K562 (cell line): ENCODE data around the gene RACGAP1. TPM values are rescaled to one million over a fixed set of nuclear protein-coding genes. Genes with fewer than 3 reads are reported as not detected.

ENCODE experiments used
- ATAC-seq: fragments of 200-7000 bp; cut with Tn5 transposase; 3 replicates; pipeline ENCODE4 v1.9.1; 2020; ENCODE audit warnings: moderate library complexity
- BruUV-seq: library from RNA; stranded (reverse); fragments of 400-500 nt; replicated peaks from 2 replicates; lab custom pipeline; 2021; lab: Mats Ljungman, UMichigan
- CTCF ChIA-PET: fragments of 300-600 bp; formaldehyde crosslinking; extraction: SDS; loops from one replicate; lab custom pipeline; 2021; ENCODE audit warnings: low intra/inter-chr PET ratio; lab: Yijun Ruan, JAX
- POLR2A ChIA-PET: fragments of 300-600, 350-650 bp; sonication (Branson Sonifier 250); formaldehyde crosslinking; extraction: SDS; loops from one replicate; lab custom pipeline; 2021; ENCODE audit warnings: antibody characterized with exemption, inconsistent platforms; lab: Yijun Ruan, JAX
- DNase-seq, 4 experiments: peaks; one replicate each; pipeline versions ENCODE4 v3.0.0 to v3.0.0-alpha.2; 2011 to 2018; ENCODE audit warnings: low spot score in 3 of 4, mixed read lengths in 3 of 4; ENCODE audit errors: extremely low read depth in 1 of 4
- FAIRE-seq: peaks from 2 replicates; lab custom pipeline; 2011; peaks lifted over from hg19 to GRCh38; lab: Jason Lieb, UNC
- H2AFZ ChIP-seq: 2 replicates; pipeline ENCODE4 v1.6.0; 2011; ENCODE audit warnings: low read depth, low read length, control low read depth, inconsistent platforms
- H3K27ac ChIP-seq: fragments of 200-600 bp; 3 replicates; pipeline ENCODE4 v1.8.0; 2011; ENCODE audit warnings: low read depth, mild to moderate bottlenecking, control low read depth, inconsistent platforms, low read length, moderate library complexity, mixed read lengths; ENCODE audit errors: extremely low read depth
- H3K27me3 ChIP-seq, 2 experiments: fragments of 300-600 bp in 1 of 2; 2 replicates in 1 of 2; 3 replicates in 1 of 2; pipeline versions ENCODE4 v1.6.0 to v1.8.0; 2011; ENCODE audit warnings: inconsistent platforms in 2 of 2, low read length in 2 of 2, mild to moderate bottlenecking in 1 of 2, mixed read lengths in 1 of 2, moderate library complexity in 1 of 2; ENCODE audit not compliant: control insufficient read depth in 2 of 2, insufficient read depth in 2 of 2
- H3K36me3 ChIP-seq: fragments of 300-600 bp; 3 replicates; pipeline ENCODE4 v1.8.0; 2011; ENCODE audit warnings: mild to moderate bottlenecking, low read length, inconsistent platforms; ENCODE audit not compliant: control insufficient read depth, insufficient read depth
- H3K4me1 ChIP-seq, 2 experiments: fragments of 200-600 bp in 1 of 2; replicated peaks in 1 of 2; 2 replicates in 1 of 2; 3 replicates in 1 of 2; pipeline versions ENCODE4 v1.5.1 to v1.8.0; 2011; ENCODE audit warnings: inconsistent platforms in 2 of 2, low read length in 2 of 2, mild to moderate bottlenecking in 1 of 2, mixed read lengths in 1 of 2, moderate library complexity in 1 of 2; ENCODE audit not compliant: control insufficient read depth in 2 of 2, insufficient read depth in 2 of 2
- H3K4me2 ChIP-seq: 2 replicates; pipeline ENCODE4 v1.6.1; 2011; ENCODE audit warnings: low read length, control low read depth, inconsistent platforms, mixed read lengths; ENCODE audit not compliant: insufficient read depth
- H3K4me3 ChIP-seq: fragments of 200-600 bp; sonication (generic), shearing (Covaris generic); 2 replicates; pipeline ENCODE4 v1.5.1; 2016; ENCODE audit warnings: control low read depth, inconsistent platforms
- H3K79me2 ChIP-seq: fragments of 200-600 bp; 3 replicates; pipeline ENCODE4 v1.8.0; 2011; ENCODE audit warnings: low read length, inconsistent platforms; ENCODE audit not compliant: control insufficient read depth, insufficient read depth
- H3K9ac ChIP-seq, 2 experiments: 2 replicates each; pipeline versions ENCODE4 v1.6.0 to v1.6.1; 2011; ENCODE audit warnings: low read depth in 2 of 2, low read length in 2 of 2, control low read depth in 1 of 2, inconsistent platforms in 1 of 2, mild to moderate bottlenecking in 1 of 2, mixed read lengths in 1 of 2; ENCODE audit not compliant: insufficient read depth in 1 of 2
- H3K9me1 ChIP-seq: one replicate; pipeline ENCODE4 v1.6.0; 2011; ENCODE audit warnings: inconsistent platforms, mild to moderate bottlenecking, low read length, moderate library complexity; ENCODE audit not compliant: control insufficient read depth, insufficient read depth
- H3K9me3 ChIP-seq: replicated peaks from 2 replicates; pipeline ENCODE4 v1.5.1; 2011; ENCODE audit warnings: low read depth, low read length, inconsistent platforms; ENCODE audit not compliant: control insufficient read depth, insufficient read depth
- H4K20me1 ChIP-seq: replicated peaks from 2 replicates; pipeline ENCODE4 v1.6.1; 2011; ENCODE audit warnings: low read length, inconsistent platforms, mixed read lengths; ENCODE audit not compliant: control insufficient read depth, insufficient read depth
- BCL6 ChIP-seq: fragments of 250-450 bp; sonication (Bioruptor Pico); IDR thresholded peaks from 2 replicates; pipeline ENCODE4 v1.4.0; 2020
- BRF1 ChIP-seq: IDR thresholded peaks from 3 replicates; pipeline ENCODE4 v1.6.1; 2011; ENCODE audit warnings: borderline replicate concordance, mild to moderate bottlenecking; ENCODE audit not compliant: insufficient read length; ENCODE audit errors: extremely low read depth
- CBFB ChIP-seq: sonication (generic); formaldehyde crosslinking; IDR thresholded peaks from 2 replicates; pipeline ENCODE4 v1.4.0; 2020; ENCODE audit warnings: mild to moderate bottlenecking, missing genetic modification reagents
- E2F3 ChIP-seq: fragments of 250-450 bp; sonication (Bioruptor Pico); IDR thresholded peaks from 2 replicates; pipeline ENCODE4 v1.4.0; 2020; ENCODE audit warnings: mild to moderate bottlenecking
- HOXB6 ChIP-seq: fragments of 250-450 bp; sonication (Bioruptor Pico); IDR thresholded peaks from 2 replicates; pipeline ENCODE4 v1.5.1; 2022; ENCODE audit warnings: mild to moderate bottlenecking, borderline replicate concordance
- JUND ChIP-seq, 2 experiments: IDR thresholded peaks; 2 replicates in 1 of 2; 3 replicates in 1 of 2; pipeline ENCODE4 v1.6.1; 2011; ENCODE audit warnings: borderline replicate concordance in 2 of 2, low read depth in 2 of 2, low read length in 2 of 2, improper control_type of control experiment in 1 of 2, missing biosample characterization in 1 of 2, missing genetic modification characterization in 1 of 2, missing genetic modification reagents in 1 of 2
- MAFF ChIP-seq: IDR thresholded peaks from 2 replicates; pipeline ENCODE4 v1.6.1; 2012; ENCODE audit warnings: low read length, improper control_type of control experiment
- MXI1 ChIP-seq: IDR thresholded peaks from 2 replicates; pipeline ENCODE4 v1.6.1; 2011; ENCODE audit warnings: low read depth, mild to moderate bottlenecking, improper control_type of control experiment, low read length
- NONO ChIP-seq, 2 experiments: fragments of 200-400 bp in 1 of 2; fragments of 450-650 bp in 1 of 2; formaldehyde crosslinking in 1 of 2; IDR thresholded peaks; 2 replicates each; pipeline ENCODE4 v1.6.1; 2017; ENCODE audit warnings: low read depth in 2 of 2, mild to moderate bottlenecking in 2 of 2, moderate library complexity in 2 of 2, low read length in 1 of 2
- SNIP1 ChIP-seq: fragments of 450-650 bp; IDR thresholded peaks from 2 replicates; pipeline ENCODE4 v1.7.1; 2017; ENCODE audit warnings: low read depth, mild to moderate bottlenecking
- TEAD1 ChIP-seq, 2 experiments: fragments of 450-650 bp in 1 of 2; sonication (generic) in 1 of 2; formaldehyde crosslinking; IDR thresholded peaks; 2 replicates each; pipeline versions ENCODE4 v1.4.0 to v1.8.0; 2020 to 2022; ENCODE audit warnings: mild to moderate bottlenecking in 2 of 2, missing genetic modification reagents in 1 of 2
- ZNF445 ChIP-seq: fragments of 250-450 bp; sonication (Bioruptor Pico); IDR thresholded peaks from 2 replicates; pipeline ENCODE4 v1.4.0; 2020; ENCODE audit warnings: low read depth, mild to moderate bottlenecking, moderate library complexity
- WGBS: fragments of 100-300 bp; shearing (Covaris generic); methylation state at CpG from one replicate; pipeline ENCODE4 v1.1.6; 2016; ENCODE audit warnings: low coverage, mixed read lengths; ENCODE audit not compliant: insufficient coverage; ENCODE audit errors: missing lambda C conversion rate; 5-methylcytosine and 5-hydroxymethylcytosine counted together
- in situ Hi-C: fragments of 300-500 bp; cut with MboI; formaldehyde crosslinking; loops from 4 replicates; pipeline ENCODE4 v1.15.0; 2018; ENCODE audit warnings: inconsistent platforms, mixed read lengths
- intact Hi-C: fragments of 100-400 bp; cut with micrococcal nuclease; formaldehyde crosslinking; loops from 2 replicates; pipeline ENCODE4 v1.14.2; 2022
- polyA plus RNA-seq, 8 experiments: library from polyadenylated mRNA; depleted of rRNA in 4 of 8; stranded (reverse) in 5 of 8; unstranded in 3 of 8; fragments of >200 nt; fragmentation: Nextera tagmentation in 2 of 8; fragmentation: Illumina TruSeq in 1 of 8; extraction: Ambion mirVana in 2 of 8; extraction: Trizol in 1 of 8; gene quantifications; 2 replicates each; pipeline versions ENCODE4 v1.2.1 to v1.2.3, GENCODE V29; 2011 to 2014; ENCODE audit warnings: inconsistent platforms in 1 of 8, missing spikeins in 1 of 8
- total RNA-seq, 7 experiments: library from RNA; depleted of rRNA in 6 of 7; stranded (reverse); fragments of >200 nt in 6 of 7; fragmentation: Illumina TruSeq in 2 of 7; extraction: Trizol in 2 of 7; gene quantifications; 2 replicates each; pipeline versions ENCODE4 v1.2.1 to v1.2.3, GENCODE V29; 2011 to 2021; ENCODE audit warnings: low replicate concordance in 1 of 7
- TF ChIP-seq, protein P1 (sequence below), 2 experiments: fragments of 450-650 bp; IDR thresholded peaks; 2 replicates each; pipeline ENCODE4 v1.6.1; 2016; ENCODE audit warnings: mild to moderate bottlenecking in 2 of 2, borderline replicate concordance in 1 of 2, low read depth in 1 of 2, moderate library complexity in 1 of 2

RACGAP1 gene
- total and polyA plus RNA-seq, 9 of the 15 experiments (the other 6 are each of a cell fraction or from before 2014, with no cell fraction given): 56.4 to 92.9 (median 71.8) TPM

DNA sequence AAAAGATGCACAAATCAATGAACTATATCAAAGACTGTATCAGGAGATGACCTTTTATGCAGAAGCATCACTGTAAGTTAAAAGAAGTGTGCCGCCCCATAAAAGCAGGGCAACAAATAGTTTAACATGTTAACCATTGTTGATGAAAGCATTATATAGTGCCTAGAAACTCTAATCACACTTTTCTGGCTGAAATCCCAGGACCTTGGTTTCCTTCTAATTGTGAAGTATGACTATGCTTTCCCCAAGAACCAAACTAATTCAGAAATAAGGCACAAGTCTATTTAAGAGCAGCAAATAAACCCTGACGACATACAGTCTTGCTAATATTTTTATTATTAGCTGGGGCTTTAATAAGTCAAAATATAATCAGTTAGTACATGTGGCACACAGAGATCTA is 21.7 kb downstream of the RACGAP1 start:
- no peak overlapping the region for H3K4me3 ChIP-seq
- no peaks in the 10 kb centered on the region for H3K4me1 ChIP-seq
- CTCF ChIA-PET: no interaction called here
- H3K27me3 ChIP-seq: no peaks in the 10 kb centered on the region
- FAIRE-seq: no peak
- WGBS: 96% methylated on average over 2 of the region's 2 CpGs
- 0 out of 2 replicates have a peak, but pooled peaks cover 3% of the 10 kb centered on the region for H4K20me1 ChIP-seq
- in situ Hi-C loops: no loop called here
- peaks cover 86% of the 10 kb centered on the region for H3K36me3 ChIP-seq
- H2AFZ ChIP-seq: no peak overlapping the region
- no peak for ATAC-seq
- H3K27ac ChIP-seq: no peak overlapping the region
- BruUV-seq: no TSS peak
- no peaks in the 10 kb centered on the region for H3K9me3 ChIP-seq
- H3K9me1 ChIP-seq: no peaks in the 10 kb centered on the region
- POLR2A ChIA-PET: interaction anchor here (0.7 to 1.4 kb wide), 3 partner anchors 11 to 29 kb away, joined by 3 to 7 read pairs (median 4); no protein-coding TSS in a partner anchor
- intact Hi-C loops: no loop called here
- no peak overlapping the region for H3K4me2 ChIP-seq
- no peak for DNase-seq
- peaks cover 16% of the 10 kb centered on the region; the same call in 2 of the 3 replicates for H3K79me2 ChIP-seq
- no peak overlapping the region for H3K9ac ChIP-seq
- TF ChIP-seq BRF1: no peak
- no peak for TF ChIP-seq MXI1
- TF ChIP-seq, protein P1, sequence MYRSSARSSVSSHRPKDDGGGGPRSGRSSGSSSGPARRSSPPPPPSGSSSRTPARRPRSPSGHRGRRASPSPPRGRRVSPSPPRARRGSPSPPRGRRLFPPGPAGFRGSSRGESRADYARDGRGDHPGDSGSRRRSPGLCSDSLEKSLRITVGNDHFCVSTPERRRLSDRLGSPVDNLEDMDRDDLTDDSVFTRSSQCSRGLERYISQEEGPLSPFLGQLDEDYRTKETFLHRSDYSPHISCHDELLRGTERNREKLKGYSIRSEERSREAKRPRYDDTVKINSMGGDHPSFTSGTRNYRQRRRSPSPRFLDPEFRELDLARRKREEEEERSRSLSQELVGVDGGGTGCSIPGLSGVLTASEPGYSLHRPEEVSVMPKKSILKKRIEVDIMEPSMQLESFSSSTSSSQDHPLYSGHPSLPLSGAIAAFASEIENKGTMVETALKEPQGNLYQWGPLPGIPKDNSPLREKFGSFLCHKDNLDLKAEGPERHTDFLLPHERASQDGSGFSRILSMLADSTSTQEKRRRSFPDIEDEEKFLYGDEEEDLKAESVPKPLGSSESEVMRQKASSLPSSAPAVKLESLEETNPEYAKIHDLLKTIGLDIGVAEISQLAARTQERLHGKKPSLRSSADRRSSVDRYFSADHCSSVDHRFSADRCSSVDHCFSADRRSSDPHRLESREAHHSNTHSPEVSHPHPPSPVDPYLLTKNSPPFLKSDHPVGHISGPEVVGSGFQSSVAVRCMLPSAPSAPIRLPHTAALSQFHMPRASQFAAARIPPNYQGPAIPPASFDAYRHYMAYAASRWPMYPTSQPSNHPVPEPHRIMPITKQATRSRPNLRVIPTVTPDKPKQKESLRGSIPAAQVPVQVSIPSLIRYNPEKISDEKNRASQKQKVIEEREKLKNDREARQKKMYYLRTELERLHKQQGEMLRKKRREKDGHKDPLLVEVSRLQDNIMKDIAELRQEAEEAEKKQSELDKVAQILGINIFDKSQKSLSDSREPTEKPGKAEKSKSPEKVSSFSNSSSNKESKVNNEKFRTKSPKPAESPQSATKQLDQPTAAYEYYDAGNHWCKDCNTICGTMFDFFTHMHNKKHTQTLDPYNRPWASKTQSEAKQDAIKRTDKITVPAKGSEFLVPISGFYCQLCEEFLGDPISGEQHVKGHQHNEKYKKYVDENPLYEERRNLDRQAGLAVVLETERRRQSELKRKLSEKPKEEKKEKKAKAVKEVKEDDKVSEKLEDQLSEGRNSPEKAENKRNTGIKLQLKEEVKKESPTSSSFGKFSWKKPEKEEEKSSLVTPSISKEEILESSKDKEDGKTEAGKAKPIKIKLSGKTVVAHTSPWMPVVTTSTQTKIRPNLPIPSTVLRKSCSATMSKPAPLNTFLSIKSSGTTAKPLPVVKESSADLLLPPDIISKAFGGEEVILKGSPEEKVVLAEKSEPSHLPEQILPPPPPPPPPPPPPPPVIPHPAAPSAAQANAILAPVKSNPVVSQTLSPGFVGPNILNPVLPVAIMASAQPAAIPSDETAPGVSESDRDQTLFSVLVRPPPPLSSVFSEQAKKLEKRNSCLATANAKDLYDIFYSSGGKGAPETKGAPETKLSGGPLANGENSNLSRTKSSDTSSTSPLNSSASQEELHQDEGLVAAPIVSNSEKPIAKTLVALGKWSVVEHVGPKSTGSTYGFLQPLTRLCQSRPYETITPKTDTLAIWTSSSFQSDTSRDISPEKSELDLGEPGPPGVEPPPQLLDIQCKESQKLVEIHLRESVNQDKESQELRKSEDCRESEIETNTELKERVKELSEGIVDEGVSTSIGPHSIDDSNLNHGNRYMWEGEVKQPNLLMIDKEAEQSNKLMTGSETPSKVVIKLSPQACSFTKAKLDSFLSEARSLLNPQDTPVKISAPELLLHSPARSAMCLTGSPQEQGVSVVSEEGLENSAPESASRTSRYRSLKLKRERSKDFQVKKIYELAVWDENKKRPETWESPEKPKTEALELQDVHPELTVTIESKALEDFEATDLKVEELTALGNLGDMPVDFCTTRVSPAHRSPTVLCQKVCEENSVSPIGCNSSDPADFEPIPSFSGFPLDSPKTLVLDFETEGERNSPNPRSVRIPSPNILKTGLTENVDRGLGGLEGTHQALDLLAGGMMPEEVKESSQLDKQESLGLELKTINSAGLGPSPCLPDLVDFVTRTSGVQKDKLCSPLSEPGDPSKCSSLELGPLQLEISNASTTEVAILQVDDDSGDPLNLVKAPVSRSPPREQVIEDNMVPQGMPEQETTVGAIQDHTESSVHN (IDR thresholded peaks at IDR 0.05; ENCODE audit: borderline replicate concordance in 1 of 2, low read depth in 1 of 2): no peak
- no peak for TF ChIP-seq BCL6 (CRISPR knock-in tag)
- TF ChIP-seq E2F3 (CRISPR knock-in tag): no peak
- no peak for TF ChIP-seq TEAD1 (CRISPR knock-in tag; IDR thresholded peaks at IDR 0.05)
- TF ChIP-seq NONO (IDR thresholded peaks at IDR 0.05; ENCODE audit: low read depth in 2 of 2, low read length in 1 of 2): no peak
- no peak for TF ChIP-seq MAFF
- TF ChIP-seq CBFB (CRISPR knock-in tag): no peak
- no peak for TF ChIP-seq SNIP1
- TF ChIP-seq HOXB6 (CRISPR knock-in tag): no peak
- no peak for TF ChIP-seq ZNF445 (CRISPR knock-in tag)
- no peak for TF ChIP-seq JUND (IDR thresholded peaks at IDR 0.05; ENCODE audit: borderline replicate concordance, low read depth, low read length)
- TF ChIP-seq JUND (tag; IDR thresholded peaks at IDR 0.05; ENCODE audit: borderline replicate concordance, low read depth, low read length): no peak
